GM19023 (cell line): ENCODE data around the gene ZBTB7C.
"Not testable (repeated sequence)": the region's sequence is repeated elsewhere in the genome, so short reads cannot be mapped to it uniquely, and the experiment has no call there.

Source experiments
- ATAC-seq: cut with Tn5 transposase; IDR thresholded peaks from one replicate; pipeline ENCODE4 v1.9.1; 2021; ENCODE audit warnings: mild to moderate bottlenecking, moderate library complexity; ENCODE audit not compliant: unreplicated experiment

Gene ZBTB7C

GRCh38 chr18:48303883-48304282 lies 105.3 kb downstream of the ZBTB7C start:
- no peak for ATAC-seq

DNA sequence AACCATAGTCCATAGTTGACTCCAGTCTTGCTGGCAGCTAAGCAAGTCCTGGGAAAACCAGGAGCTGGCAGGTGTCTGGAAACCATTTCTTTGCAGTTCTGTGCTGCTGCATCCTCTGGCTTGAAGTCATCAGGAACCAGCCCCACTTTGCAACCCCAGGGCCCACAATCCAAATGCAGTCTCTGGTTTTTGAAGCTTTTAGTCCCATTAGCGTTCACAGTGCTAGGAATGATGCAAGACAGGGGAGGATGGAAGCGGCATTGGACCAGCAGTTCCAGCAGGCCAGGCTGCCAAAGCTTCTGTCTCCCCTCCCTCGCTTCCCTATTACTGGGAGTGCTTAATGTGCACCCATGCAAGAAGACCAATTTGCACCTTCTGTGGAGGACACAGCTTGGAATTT lies 106.4 kb downstream of the ZBTB7C start:
- no peak for ATAC-seq

DNA sequence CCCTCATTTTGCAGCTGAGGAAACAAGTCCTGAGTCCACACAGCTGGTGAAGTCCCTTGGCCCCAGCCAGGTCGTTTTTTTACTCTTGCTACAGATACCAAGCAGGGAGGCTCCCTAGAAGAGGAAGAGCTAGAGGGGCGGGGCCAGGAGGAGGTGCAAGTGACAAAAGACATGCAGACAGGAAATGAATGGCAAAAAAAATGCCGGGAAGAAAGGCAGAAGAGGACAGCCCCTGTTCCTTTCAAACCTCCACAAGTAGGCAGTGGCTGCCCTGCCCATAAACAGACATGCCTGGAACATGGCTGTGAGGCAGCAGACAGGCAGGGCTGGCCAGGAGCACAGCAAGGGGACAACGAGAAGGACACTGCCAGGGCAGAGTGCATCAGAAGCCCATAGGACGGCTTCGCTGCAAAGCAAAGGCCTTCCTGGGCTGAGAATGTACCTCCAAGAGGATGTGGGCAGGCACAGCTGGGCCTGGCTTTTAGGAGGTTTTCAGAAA lies 108.7 kb downstream of the ZBTB7C start:
- no peak for ATAC-seq

- no peak for ATAC-seq
Measured at GRCh38 chr18:48297139-48297538, 112.0 kb downstream of the ZBTB7C start.

DNA sequence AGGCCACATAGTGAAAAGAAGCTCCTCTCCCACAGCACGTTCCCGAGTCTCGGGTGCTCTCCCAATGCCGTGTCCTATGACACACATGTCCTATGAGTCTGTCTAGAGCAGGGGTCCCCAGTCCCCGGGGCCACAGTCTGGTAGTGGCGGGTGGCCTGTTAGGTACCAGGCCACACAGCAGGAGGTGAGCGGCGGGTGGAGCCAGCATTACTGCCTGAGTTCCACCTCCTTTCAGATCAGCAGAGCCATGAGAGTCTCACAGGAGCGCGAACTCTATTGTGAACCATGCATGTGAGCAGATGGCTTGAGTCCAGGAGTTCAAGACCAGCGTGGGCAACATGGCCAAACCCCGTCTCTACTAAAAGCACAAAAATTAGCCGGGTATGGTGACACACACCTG lies 112.6 kb downstream of the ZBTB7C start:
- no peak for ATAC-seq

GRCh38 chr18:48295586-48296311 lies 113.4 kb downstream of the ZBTB7C start:
- no peak for ATAC-seq

DNA sequence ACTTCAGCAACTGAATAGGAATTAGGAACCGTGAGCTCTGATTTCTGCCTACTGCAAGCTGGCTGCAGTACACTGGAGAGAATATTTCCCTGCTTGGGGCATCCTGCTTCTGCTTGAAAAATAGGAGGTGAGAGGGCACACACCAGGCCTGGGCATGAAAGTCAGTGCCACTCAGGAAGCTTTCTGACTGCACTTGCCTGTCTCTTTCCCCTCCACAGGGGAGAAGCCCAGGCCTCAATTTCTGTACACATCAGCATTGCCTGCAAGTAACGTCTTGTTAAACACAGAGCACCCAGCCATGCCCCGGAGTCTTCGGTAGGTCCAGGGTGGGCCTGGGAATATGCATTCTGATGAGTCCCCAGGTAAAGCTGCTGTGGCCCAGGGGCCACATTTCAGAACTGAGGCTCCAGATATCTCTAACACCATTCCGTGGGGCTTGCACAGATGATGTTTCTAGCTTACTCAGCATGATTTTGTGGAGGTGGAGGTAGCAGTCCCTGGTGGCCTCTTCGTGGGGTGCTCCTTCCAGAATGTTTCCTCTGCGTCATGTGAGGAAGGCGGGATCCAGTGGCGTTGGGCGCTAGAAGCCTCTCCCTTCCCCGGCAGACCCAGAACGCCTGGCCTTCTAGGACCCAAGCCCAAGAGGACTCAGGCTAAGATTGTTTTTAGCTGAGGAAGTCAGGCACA lies 114.1 kb downstream of the ZBTB7C start:
- no peak for ATAC-seq

GRCh38 chr18:48293954-48294898 lies 115.0 kb downstream of the ZBTB7C start:
- no peak for ATAC-seq

DNA sequence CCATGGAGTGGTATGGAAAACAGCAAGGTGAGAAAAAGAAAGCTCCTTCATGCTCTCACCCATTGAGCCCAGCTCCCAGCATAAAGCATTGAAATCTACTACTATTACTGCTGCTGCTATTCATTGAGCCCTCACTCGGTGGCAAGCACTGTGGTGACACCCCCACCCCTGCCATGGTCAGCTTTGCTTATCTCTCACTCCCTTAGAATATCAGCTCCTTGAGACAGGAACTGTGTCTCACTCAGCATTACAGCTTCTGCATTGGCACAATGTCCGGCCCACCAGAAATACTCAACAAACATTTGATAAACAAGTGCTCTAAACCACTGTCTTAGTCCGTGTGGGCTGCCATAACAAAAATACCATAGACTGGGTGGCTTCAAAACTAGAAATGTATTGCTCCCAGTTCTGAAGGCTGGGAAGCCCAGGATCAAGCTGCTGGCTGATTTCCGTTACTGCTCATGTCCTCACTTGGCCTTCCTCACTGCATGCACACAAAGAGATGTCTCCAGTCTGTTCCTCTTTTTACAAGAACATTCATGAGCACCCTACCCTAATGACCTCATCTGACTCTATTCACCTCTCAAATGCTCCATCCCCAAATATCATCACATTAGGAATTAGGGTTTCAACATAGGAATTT lies 116.3 kb downstream of the ZBTB7C start:
- no peak for ATAC-seq

DNA sequence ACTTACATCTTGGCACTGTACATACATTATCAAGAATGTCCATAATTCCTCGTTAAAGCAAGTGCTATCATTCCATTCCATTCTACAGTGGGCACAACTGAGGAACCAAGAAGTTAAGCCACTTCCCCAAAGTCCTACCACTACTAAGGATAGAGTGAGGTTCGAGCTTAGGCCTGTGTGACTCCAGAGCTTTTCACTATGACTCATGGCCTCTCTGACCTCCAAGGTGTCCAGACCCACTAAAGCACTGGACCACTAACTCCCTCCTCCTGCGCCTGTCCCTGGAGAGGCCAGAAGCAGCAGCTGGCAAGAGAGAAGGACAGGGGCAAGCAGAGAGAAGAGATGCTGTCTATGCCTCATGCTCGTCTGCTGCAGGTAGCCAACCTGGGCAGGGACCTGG lies 117.0 kb downstream of the ZBTB7C start:
- ATAC-seq: no peak

DNA sequence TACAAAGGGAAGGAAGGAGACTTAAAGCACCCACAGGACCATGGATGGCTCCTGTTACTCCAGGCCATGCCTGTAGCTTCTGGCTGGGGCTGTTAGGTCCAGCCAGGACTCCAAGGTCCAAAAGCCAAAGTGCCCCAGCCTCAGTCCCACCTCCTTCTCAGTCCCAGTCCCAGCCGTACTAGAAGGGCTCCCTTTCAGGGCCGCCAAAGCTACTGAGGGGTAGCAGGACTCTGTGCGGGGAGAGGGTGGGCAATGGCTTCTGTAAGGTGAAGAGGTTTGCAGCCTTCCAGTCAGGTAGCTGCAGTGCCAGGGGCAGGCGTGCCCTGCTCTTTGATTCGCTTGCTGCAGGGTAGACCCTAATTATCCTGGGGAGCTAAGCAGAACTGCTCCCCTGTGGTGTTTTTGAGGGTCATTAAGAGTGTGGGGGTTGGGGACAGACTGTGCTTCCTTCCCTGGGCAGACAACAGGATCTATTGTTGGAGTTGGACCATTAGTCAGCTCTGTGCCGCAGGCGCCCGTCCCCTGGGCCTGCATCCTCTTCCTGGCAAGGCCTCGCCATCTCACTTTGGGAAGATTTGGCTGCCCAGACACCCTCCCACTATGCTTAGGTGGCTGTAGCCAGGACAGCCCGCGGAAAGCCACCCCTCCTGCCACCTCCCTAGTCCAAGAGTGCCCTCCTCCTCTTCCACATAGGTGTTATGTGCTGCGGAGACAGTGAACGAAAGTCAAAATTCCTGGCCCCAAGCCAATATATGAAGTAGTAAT lies 118.8 kb downstream of the ZBTB7C start:
- no peak for ATAC-seq

DNA sequence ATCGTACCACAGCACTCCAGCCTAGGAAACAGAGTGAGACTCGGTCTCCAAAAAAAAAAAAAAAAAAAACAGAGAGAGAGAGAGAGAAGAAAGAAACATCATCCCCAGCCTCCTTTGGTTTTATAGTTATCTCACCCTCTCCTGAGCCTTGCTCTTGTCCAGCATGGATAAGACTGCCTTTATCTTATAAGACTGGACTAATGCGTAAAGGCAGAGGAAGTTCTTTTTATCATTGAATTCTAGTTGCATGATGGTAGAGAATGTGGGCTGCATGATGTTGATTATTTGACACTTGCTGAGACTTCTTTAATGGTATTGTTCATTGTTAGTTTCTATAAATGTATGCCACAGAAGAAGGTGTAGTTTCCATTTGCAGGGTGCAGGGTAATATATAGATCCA lies 124.4 kb downstream of the ZBTB7C start:
- no peak for ATAC-seq

DNA sequence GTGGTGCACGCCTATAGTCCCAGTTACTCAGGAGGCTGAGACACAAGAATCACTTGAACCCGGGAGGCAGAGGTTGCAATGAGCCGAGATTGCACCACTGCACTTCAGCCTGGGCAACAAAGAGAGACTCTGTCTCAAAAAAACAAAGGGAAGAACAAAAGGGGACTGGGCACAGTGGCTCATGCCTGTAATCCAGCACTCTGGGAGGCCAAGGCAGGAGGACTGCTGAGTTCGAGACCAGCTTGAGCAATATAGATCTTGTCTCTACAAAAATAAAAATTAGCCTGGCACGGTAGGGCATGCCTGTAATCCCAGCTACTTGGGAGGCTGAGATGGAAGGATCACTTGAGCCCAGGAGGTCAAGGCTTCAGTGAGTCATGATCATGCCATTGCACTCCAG lies 125.2 kb downstream of the ZBTB7C start:
- not testable (repeated sequence) for ATAC-seq

DNA sequence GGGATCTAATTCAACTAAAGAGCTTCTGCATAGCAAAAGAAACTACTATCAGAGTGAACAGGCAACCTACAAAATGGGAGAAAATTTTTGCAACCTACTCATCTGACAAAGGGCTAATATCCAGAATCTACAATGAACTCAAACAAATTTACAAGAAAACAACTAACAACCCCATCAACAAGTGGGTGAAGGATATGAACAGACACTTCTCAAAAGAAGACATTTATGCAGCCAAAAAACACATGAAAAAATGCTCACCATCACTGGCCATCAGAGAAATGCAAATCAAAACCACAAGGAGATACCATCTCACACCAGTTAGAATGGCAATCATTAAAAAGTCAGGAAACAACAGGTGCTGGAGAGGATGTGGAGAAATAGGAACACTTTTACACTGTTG lies 127.7 kb downstream of the ZBTB7C start:
- not testable (repeated sequence) for ATAC-seq

DNA sequence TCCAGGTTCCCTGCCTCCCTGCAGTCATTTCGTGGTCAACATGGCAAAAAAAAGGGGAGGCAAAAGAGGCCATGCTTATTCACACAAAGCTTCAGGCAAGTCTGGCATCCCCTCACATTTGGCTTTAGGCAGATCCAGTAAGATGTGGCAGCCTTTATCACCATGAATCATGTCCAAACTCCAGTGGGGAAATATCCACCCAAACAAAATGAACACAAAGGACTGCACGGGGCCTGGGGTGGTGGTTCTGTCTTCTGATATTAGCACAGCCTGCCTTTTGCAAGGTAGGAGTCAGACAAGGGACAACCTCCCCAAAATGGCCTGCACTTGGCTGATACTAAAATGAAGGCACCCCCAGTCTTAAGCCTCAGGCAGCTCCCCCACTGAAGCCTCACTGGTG lies 129.9 kb downstream of the ZBTB7C start:
- no peak for ATAC-seq

DNA sequence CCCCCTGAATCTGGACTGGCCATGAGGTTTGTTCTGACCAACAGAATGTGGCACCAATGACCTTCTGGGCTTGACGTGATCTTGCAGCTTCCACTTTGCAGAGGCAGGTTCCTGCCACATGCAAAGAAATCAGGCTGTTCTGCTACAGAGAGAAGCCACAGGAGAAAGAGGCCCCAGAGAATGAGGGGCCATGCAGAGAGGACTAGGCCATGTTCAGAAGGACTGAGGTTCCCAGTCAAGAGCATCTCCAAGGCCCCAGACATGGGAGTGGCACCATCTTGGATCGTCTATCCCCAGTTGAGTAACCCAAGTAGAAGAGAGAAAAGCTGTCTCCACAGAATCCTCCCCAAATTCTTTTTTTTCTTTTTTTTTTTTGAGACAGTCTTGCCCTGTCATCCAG lies 131.1 kb downstream of the ZBTB7C start:
- ATAC-seq: no peak

DNA sequence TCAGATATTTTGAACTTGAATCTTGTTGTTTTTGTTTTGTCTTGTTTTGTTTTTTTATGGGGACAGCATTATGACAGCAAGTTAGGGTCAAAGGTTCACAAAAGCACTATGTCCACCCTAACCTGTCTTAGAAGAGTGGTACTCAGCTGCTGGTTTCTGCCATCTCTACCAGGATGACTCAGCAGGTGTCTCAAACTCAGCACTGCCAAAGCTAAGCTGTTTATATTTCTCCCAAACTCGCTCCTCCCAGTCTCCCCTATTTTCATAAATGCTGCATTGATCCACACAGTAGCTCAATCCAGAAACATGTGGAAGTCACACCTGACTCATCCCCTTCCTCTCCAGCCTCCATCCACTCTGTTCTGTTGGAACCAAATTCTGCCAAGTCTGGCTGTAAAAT lies 134.9 kb downstream of the ZBTB7C start:
- no peak for ATAC-seq

GRCh38 chr18:48270929-48271328 lies 138.3 kb downstream of the ZBTB7C start:
- no peak for ATAC-seq

DNA sequence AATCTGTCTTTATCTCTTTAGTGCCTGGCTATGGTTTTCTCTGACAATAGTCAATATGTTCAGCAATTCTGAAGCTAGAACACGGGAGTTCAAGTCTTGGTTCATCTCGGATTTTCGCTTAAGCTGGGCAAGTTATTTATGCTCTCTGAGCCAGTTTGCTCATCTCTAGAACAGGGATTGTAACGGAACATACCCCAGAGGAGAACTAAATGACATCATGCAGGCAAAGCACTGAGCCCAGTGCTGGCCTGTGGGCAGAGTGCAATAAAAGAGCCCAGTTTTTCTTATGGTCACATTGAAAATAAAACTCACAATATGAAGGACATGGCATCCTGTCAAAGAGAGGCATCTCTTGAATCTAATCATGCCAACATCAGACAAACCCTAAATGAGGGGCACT lies 143.9 kb downstream of the ZBTB7C start:
- ATAC-seq: no peak
